ENCODE measurements around the gene CHRNA3.

DNA sequence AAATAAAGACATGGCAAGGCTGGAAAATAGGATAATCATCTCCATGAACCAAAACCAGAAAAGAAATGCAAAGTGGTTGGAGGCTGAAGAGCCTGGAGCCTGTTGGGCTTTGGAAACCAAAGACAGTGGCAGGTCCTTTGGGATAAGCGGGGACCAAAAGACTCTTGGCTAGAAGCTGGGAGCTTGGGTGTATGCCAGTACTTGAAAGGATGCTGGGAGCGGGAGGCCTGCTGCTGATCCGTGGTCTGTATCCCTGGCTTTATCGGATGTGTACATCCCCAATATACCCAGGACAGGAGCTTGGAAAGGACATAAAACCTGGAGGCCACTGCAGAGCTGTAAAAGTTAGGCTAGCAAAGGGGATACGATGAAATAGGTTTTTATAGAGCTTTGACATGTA lies 21.5 kb upstream of the CHRNA3 start:
- TF ChIP-seq POLR2AphosphoS5 (IDR thresholded peaks at IDR 0.05; ENCODE audit: borderline replicate concordance, low read depth, low read length) (no peak), EZH2 (IDR thresholded peaks at IDR 0.05) (no peak)

Data from SK-N-MC (cell line).